ENCODE data around the gene LCE5A.

The LCE5A gene

DNA sequence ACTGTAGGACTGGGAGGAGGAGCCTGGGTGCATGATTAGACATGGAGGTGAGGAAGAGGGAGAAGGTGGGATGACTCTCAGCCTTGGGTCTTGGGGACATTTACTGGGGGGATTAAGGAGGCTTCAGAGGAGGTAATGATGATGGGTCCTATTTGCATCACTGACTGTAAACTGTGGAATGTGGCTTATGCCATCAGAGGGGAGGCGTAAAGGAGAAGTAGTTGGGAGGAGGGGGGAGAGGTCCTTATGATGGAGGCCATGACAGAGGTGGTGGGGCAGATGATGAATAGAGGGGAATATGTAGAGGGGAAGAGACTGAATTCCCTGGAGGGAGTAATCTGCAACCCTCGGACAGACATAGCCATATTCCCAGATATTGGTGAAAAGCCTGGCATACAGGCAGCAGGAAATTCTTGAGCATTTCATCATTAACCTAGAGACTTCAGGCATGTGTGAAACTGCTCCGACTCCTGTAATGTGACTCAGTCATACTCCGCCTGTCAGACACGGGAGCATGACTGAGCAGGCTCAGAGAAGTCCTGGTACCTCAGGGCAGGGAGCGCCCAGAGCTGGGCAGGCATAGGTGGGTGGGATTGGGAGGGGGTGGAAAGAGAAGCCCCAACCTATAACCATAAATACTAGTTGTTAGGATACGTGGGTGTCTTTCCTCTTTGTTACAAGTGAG is 8.0 kb upstream of the LCE5A start:
- in situ Hi-C loops (cut with HindIII; ENCODE audit: low sequenced_read_pairs), result no loop called here

DNA sequence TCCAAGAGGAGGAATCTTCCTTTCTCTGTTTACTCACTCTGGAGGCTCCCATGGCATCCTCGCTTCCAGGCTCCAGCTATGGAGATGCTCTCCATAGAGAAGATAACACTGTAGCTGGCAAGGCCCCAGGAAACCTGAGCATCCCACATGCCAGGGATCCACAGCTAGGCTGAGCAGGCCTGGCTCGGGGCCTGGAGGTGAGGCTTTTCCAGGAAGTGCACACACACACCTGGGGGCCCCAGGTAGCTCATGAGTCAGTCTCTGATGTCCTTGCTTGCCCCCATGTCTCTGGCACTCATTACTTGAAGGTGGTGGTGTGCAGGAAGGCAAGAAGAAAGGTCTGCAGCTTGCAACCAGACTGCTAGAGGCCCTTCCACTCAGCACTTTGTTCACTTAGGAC is 5.5 kb upstream of the LCE5A start:
- no peak for TF ChIP-seq CTCF (IDR thresholded peaks at IDR 0.05; ENCODE audit: low read depth, low read length, missing control alignments)
- in situ Hi-C loops (cut with HindIII; ENCODE audit: low sequenced_read_pairs), result no loop called here
- no peak overlapping the region for H3K4me3 ChIP-seq (ENCODE audit: low read depth, low read length)
- no peak for DNase-seq (ENCODE audit: low read depth)

More for the DNA sequence above, 8.0 kb upstream of the LCE5A start:
- no peak for TF ChIP-seq CTCF (IDR thresholded peaks at IDR 0.05; ENCODE audit: low read depth, low read length, missing control alignments)
- DNase-seq (ENCODE audit: low read depth), result no peak
- H3K4me3 ChIP-seq (ENCODE audit: low read depth, low read length), result no peak overlapping the region

- in situ Hi-C loops (cut with HindIII; ENCODE audit: low sequenced_read_pairs), result no loop called here
- no peak for TF ChIP-seq CTCF (IDR thresholded peaks at IDR 0.05; ENCODE audit: low read depth, low read length, missing control alignments)
Observed at GRCh38 chr1:152506899-152507498, 3.6 kb upstream of the LCE5A start.

DNA sequence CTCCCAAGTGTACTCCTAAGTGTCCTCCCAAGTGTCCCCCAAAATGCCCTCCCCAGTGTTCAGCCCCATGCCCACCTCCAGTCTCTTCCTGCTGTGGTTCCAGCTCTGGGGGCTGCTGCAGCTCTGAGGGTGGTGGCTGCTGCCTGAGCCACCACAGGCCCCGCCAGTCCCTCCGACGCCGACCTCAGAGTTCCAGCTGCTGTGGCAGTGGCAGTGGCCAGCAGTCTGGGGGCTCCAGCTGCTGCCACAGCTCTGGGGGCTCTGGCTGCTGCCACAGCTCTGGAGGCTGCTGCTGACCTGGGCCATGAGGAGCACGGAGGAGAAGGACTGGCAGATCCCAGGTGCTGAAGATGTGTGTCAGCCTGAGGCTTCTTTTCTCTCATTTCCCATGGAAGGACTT is 993 bp downstream of the LCE5A start:
- H3K4me3 ChIP-seq (ENCODE audit: low read depth, low read length), result no peak overlapping the region
- no peak for TF ChIP-seq CTCF (IDR thresholded peaks at IDR 0.05; ENCODE audit: low read depth, low read length, missing control alignments)
- DNase-seq (ENCODE audit: low read depth), result no peak
- in situ Hi-C loops (cut with HindIII; ENCODE audit: low sequenced_read_pairs), result no loop called here

More at GRCh38 chr1:152506899-152507498, 3.6 kb upstream of the LCE5A start:
- H3K4me3 ChIP-seq (ENCODE audit: low read depth, low read length), result no peak overlapping the region
- DNase-seq (ENCODE audit: low read depth), result no peak

GRCh38 chr1:152513081-152513480 is 2.5 kb downstream of the LCE5A start:
- no peak for DNase-seq (ENCODE audit: low read depth)
- no peak for TF ChIP-seq CTCF (IDR thresholded peaks at IDR 0.05; ENCODE audit: low read depth, low read length, missing control alignments)
- H3K4me3 ChIP-seq (ENCODE audit: low read depth, low read length), result no peak overlapping the region
- in situ Hi-C loops (cut with HindIII; ENCODE audit: low sequenced_read_pairs), result no loop called here

GRCh38 chr1:152514715-152515433 is 4.3 kb downstream of the LCE5A start:
- TF ChIP-seq CTCF (IDR thresholded peaks at IDR 0.05; ENCODE audit: low read depth, low read length, missing control alignments), result no peak
- in situ Hi-C loops (cut with HindIII; ENCODE audit: low sequenced_read_pairs), result no loop called here
- no peak for DNase-seq (ENCODE audit: low read depth)
- H3K4me3 ChIP-seq (ENCODE audit: low read depth, low read length), result no peak overlapping the region

Data from astrocyte of the cerebellum (primary cell).